AG04450 (cell line): ENCODE data around the gene APOL6. TPM values are rescaled to one million over a fixed set of nuclear protein-coding genes. Genes with fewer than 3 reads are reported as not detected.
"Not testable (repeated sequence)": the region's sequence is repeated elsewhere in the genome, so short reads cannot be mapped to it uniquely, and the experiment has no call there.

Experiments used
- CTCF ChIA-PET: fragments of 300-600, 350-600 bp; formaldehyde crosslinking; extraction: SDS; loops from one replicate; lab custom pipeline; 2022; ENCODE audit warnings: antibody characterized with exemption, inconsistent platforms; lab: Charles Lee
- POLR2A ChIA-PET: fragments of 350-600 bp; formaldehyde crosslinking; extraction: SDS; loops from one replicate; lab custom pipeline; 2021; ENCODE audit warnings: antibody characterized with exemption, inconsistent platforms; lab: Yijun Ruan, JAX
- DNase-seq: peaks from one replicate; pipeline ENCODE4 v3.0.0-alpha.2; 2011; ENCODE audit warnings: low read depth, low spot score
- H3K27ac ChIP-seq: one replicate; pipeline ENCODE4 v1.5.1; 2012; ENCODE audit warnings: low read depth, low read length, control low read depth
- H3K27me3 ChIP-seq: one replicate; pipeline ENCODE4 v1.6.0; 2012; ENCODE audit warnings: low read length; ENCODE audit not compliant: control insufficient read depth, insufficient read depth
- H3K4me3 ChIP-seq: 2 replicates; pipeline ENCODE4 v1.5.1; 2011; ENCODE audit warnings: mild to moderate bottlenecking, low read depth, low read length, control low read depth
- H3K9me3 ChIP-seq: 2 replicates; pipeline ENCODE4 v1.5.1; 2012; ENCODE audit warnings: low read length; ENCODE audit not compliant: control insufficient read depth, insufficient read depth
- CTCF ChIP-seq: IDR thresholded peaks from 2 replicates; pipeline ENCODE4 v1.5.1; 2011; ENCODE audit warnings: low read depth, low read length, control low read depth, inconsistent platforms
- polyA plus RNA-seq: library from polyadenylated mRNA; depleted of rRNA; stranded (reverse); fragments of >200 nt; gene quantifications from 2 replicates; pipeline ENCODE4 v1.2.3, GENCODE V29; 2011

APOL6 gene
- polyA plus RNA-seq, 1 experiment, result 15.0 TPM

GRCh38 chr22:35690001-35690400 lies 41.8 kb downstream of the APOL6 start:
- TF ChIP-seq CTCF, result no peak
- no peak for DNase-seq
- ChIA-PET CTCF (interaction anchor here (0.5 to 0.6 kb wide), 2 partner anchors 62 to 285 kb away, joined by 4 to 8 read pairs; no protein-coding TSS in a partner anchor), POLR2A (interaction anchor here (0.6 kb wide), 2 partner anchors 12 to 47 kb away, joined by 4 read pairs; no protein-coding TSS in a partner anchor)
- Histone ChIP-seq H3K27ac (no peak overlapping the region), H3K9me3 (no peaks in the 10 kb centered on the region), H3K27me3 (no peaks in the 10 kb centered on the region), H3K4me3 (no peak overlapping the region)

- no peak overlapping the region for H3K27ac ChIP-seq
- H3K4me3 ChIP-seq, result no peak overlapping the region
- TF ChIP-seq CTCF, result no peak
- CTCF ChIA-PET, result no interaction called here
- no peak for DNase-seq
- POLR2A ChIA-PET, result no interaction called here
- no peaks in the 10 kb centered on the region for H3K27me3 ChIP-seq
- no peaks in the 10 kb centered on the region for H3K9me3 ChIP-seq
Observed at GRCh38 chr22:35695202-35695601, 47.0 kb downstream of the APOL6 start.

GRCh38 chr22:35697142-35697541 lies 48.9 kb downstream of the APOL6 start:
- no peak overlapping the region for H3K27ac ChIP-seq
- ChIA-PET CTCF (no interaction called here), POLR2A (no interaction called here)
- no peak for DNase-seq
- H3K9me3 ChIP-seq, result no peaks in the 10 kb centered on the region
- no peaks in the 10 kb centered on the region for H3K27me3 ChIP-seq
- TF ChIP-seq CTCF, result no peak
- H3K4me3 ChIP-seq, result no peak overlapping the region

GRCh38 chr22:35699852-35700251 lies 51.6 kb downstream of the APOL6 start:
- POLR2A ChIA-PET, H3K4me3 ChIP-seq, CTCF ChIA-PET, H3K9me3 ChIP-seq, DNase-seq, H3K27me3 ChIP-seq, H3K27ac ChIP-seq: not testable (repeated sequence)

GRCh38 chr22:35703861-35704584 lies 55.8 kb downstream of the APOL6 start:
- H3K9me3 ChIP-seq, result no peaks in the 10 kb centered on the region
- no peaks in the 10 kb centered on the region for H3K27me3 ChIP-seq
- POLR2A ChIA-PET, result no interaction called here
- no peak overlapping the region for H3K4me3 ChIP-seq
- CTCF ChIA-PET, result interaction anchor here (0.7 to 2.2 kb wide), 3 partner anchors 52 to 362 kb away, joined by 3 to 6 read pairs (median 3); no protein-coding TSS in a partner anchor
- no peak for TF ChIP-seq CTCF
- DNase-seq, result no peak
- H3K27ac ChIP-seq, result no peak overlapping the region
